RCC 7860 (cell line): ENCODE data around the gene VSTM2B.

Experiments
- DNase-seq: peaks from one replicate; pipeline ENCODE4 v3.0.0-alpha.2; 2015; ENCODE audit warnings: low spot score
- FAIRE-seq: peaks from 2 replicates; lab custom pipeline; 2012; peaks lifted over from hg19 to GRCh38; lab: Jason Lieb, UNC

The VSTM2B gene

DNA sequence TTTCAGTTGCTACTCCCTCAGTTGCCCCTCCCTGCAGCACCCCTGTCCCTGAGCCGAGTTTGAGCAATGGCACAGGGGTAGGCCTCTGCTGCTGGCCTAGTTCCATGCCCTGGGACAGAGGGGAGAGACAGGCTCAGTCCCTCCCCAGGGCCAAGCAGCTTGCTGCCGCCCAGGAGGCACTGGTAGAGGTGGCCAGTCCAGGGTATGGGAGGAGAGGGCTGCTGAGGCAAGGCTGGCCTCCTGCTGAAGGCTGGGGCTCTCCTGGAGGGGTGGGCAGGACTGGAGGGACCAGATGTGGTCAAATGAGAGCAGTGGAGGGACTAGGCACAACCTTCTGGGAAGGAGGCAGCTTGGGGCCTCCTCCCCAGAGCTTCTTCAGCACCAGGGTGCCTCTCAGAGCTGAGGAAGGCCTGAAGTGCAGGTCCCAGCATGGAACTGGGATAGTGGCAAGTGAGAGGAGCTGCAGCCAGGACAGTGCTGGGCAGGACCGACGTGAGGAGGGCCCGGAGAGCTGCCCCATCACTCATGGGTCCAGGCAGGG is 29.8 kb upstream of the VSTM2B start:
- no peak for FAIRE-seq
- no peak for DNase-seq

DNA sequence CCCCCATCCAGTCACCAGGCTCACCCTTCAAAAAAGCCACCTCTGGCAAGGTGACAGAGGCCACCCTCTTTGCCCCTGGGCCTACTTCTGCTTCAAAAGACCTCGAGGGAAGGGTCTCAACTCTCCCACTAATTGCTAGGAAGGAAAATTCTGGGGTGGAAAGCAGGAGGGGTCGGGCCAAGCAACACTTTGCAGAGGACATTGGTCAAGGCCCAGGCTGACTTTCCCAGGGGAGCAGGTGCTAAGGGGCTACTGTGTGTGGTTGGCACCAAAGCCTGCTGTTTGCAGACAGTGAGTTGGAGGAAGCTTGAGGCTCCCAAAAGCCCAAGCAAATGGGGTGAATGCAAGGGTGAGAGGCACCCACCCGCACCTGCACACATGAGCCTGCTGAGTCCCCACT is 28.6 kb upstream of the VSTM2B start:
- DNase-seq (no peak), FAIRE-seq (no peak)

DNA sequence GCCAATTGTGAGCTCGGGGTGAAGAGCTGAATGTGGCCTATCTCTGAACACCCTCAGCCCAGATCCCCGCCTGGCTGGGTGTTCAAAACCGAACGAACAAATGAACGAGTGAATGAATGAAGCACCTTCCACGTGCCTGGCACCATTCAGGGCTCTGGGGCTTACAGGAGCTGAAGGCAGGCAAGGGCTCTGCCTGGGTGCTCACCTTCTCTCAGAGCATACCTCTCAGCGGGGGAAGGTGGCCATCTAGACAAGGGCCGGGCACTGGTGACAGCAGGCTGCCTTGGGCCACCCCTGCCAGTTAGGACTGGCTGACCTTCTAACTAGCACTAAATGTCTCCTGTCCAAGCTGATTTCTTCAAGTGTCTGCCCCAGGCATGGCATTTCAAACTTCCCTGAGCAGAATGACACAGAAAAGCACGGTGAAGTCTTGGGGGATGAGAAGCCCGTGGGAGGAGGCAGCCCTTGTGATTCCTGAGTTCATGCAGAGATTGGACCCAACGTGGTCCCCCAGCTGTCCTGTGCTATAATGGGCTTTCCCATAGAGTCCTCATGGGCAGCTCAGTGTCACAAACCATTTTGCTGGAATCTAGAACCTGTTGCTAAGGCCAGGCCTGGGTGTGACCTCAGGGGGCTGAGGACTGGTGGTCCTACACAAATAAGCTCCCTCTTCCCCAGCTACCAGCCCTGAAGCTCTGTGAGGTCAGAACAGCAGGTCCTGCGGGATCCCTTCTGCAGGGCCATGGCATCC is 27.9 kb upstream of the VSTM2B start:
- FAIRE-seq (no peak), DNase-seq (no peak)

DNA sequence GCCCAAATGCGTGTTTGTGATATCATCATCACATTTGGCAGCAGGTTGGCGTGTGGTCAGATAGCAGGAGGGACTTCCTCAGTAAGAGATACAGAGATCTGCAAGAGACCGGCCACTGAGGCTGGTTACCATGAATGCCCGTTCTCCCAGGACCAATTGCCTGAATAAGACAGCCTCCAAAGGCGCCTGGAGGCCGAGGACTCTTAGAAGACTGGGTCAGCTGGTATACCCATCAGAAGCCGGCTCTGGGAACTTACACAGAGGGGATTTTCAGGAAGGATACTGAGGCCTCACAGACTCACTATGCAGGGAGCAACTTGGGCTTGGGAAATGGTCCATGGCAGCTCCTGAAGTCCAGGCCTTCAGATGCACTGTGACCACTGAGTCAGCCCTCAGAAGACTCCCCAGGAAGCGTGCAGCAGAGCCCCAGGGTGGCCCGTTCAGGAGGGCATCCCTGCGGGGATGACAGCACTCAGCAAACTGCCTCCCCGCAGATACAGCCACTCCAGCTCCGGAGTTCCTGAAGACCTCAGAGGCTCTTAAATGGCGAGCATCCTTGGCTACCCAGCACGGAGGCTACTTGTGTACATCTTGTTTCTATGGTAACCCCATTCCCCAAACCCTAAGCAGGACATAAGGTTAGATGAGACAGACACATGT is 26.4 kb upstream of the VSTM2B start:
- FAIRE-seq = no peak
- DNase-seq = no peak

DNA sequence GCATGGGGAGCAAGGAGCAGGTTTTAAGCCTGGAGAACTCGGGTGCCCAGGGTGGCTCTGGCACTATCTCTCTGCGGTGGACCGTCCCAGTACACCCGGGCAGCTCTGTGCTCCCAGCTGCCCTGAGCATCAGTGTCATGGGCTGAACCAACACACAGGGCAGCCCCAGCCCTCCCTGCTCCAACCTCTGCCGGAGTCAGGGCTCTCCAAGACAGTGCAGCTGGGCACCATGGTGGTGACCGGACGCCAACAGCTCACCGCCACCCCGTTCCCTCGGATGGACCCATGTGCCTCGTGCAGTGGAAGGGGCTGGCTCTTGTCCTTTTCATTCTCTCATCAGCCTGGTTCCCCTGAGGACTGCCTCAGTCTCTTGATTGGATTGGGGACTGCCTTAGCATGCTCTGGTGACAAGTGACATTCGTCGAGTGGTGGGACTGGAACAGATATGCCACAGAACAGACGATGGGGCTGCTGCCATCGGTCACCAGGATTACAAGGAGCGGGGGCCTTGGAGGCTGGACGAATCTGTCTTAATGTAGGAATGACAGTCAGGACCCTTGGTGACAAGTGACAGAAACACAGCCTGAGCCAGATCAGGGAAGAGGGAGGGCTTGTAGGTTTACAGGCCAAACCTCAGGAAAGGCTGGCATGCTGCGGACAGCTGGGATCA is 25.7 kb upstream of the VSTM2B start:
- FAIRE-seq (no peak), DNase-seq (no peak)

DNA sequence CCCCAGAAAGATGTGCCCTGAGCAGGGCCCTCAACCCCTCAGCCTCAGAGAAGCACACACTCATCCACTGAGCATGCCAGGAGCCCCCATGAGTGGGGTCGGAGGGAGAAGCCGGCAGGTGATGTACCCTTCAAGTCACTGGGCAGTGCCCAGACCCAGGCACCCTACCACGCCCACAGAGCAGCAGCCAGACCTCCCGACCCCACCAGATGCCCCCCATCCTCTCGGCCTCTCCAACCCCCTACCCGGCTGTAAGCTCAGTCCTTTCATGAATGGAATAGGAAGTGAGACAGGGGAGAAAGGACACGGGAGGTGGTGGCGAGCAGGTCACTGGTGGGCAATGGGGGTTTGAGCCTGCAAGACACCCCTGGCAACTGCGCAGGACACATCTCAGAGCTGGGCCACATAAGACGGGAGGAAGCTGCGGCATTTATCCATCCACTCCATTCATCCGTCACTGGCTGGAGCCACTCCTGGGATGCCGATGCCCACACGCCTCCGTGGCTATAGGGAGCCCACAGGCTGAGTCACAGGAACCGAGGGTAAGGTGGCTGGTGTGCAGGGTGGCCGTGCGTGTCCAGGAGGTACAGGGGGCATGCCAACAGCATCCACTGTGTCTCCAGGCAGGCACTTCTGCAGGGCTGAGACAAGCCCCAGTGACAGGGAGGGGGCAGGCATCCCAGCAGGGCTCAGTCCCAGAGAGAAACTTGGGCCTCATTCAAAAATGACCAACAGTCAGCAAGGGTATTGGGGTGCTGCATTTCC is 23.8 kb upstream of the VSTM2B start:
- no peak for FAIRE-seq

DNA sequence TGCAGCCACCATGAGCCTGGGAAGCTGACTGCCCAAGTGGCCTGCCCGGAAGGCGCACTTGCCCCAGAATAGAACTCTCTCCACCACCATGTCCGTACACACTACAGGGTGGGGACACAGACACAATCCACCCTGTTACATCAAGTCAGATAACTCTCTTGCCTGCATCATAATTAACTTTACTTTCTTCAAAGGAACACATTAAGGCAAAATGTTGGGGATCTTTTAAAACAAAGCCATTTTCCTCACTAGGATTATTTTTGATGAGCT is 23.3 kb upstream of the VSTM2B start:
- no peak for DNase-seq
- FAIRE-seq = no peak

More for the DNA sequence above, 23.8 kb upstream of the VSTM2B start:
- DNase-seq = no peak

DNA sequence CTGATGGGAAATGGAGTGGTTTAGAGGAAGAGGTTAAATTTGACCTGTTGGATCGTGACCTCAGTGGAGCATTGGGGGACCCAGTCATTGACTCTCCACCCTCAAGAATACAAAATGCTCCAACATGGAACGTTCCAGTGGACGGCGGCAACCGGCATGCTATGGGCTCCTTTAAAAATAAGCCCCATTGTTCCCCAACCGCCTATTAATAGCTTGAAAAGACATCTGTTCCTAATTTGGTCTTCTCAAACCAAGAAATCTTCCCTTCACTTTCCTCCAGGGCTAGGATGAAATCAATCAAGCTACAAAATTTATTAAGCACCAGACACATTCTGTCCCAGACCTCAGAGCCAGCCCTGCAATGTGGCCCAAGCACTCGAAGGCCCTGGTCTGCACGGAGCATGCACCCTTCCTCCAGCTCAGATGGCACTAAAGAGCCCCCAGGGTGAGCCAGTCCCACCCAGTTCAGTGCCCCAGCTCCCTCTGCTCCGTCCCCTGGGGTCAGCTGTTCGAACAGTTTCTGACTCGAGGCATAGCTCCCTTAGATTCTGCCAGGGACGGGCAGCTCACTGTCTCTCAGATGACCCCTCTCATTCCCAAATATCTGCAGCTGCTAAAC is 22.5 kb upstream of the VSTM2B start:
- DNase-seq = no peak
- FAIRE-seq = no peak

DNA sequence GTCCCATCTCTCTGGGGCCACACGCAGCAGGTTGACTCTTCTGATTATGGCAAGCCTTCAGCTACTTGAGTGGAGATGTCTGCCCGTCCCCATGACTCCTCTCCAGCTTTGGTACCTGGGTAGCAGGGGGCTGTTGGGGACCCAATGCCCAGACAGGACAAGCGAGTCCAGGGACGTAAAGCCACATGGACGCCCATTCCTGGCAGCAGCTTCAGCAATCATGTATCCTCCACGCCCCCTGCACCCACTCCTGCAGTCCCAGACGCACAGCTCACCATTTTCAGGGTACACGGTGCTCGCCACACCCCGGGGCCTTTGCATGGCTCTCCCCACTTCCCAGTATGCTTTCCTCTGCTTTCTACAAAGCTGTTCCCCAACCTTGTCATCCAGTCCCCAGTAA is 22.0 kb upstream of the VSTM2B start:
- no peak for DNase-seq
- no peak for FAIRE-seq

DNA sequence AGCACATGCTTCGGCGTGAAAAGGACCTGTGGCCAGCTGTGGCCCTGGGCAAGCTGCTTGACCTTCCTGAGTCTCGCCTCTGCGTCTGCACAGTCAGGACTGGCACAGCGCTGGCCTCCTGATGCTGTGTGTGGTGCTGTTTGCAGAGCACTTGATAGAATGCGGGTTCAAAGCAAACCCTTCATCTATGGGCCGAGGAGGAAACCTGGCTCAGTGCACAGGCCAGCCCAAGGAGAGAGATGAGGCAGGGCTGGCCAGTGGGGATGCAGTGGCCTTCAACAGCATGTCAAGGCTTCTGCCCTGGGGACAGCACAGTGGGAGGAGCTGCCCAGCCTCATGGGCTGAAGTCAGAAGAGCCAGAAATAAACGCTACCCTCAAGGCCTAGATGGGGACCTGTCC is 21.3 kb upstream of the VSTM2B start:
- no peak for DNase-seq
- no peak for FAIRE-seq

DNA sequence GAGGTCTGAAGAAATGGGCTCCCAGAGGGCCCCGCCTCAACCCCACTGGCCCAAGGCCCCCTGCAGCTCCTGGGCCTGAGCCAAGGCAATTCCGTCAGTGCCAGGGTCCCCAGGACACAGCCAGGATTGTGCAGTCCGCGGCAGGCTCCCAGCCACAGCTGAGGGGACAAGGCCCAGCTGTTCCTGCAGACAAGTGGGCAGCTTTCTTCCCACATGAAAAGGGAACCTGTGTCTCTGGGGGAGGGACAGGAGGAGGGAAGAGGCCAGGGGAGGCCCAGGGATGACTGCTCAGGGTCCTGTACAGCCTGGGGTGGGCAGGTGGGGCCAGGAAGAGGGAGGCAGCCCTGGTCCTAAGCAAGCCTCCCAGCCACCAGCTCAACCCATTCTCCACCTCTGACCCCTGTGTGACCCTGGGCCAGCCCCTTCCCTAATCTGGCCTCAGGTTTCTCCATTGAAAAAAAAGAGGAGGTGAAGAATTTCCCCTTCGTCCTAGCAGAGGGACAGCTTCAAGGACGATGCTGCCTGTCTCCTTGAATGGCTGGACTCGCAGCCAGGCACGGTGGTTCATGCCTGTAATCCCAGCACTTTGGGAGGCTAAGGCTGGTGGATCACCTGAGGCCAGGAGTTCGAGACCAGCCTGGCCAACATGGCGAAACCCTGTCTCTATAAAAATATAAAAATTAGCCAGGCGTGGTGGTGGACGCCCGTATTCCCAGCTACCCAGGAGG is 20.5 kb upstream of the VSTM2B start:
- FAIRE-seq (no peak), DNase-seq (no peak)

DNA sequence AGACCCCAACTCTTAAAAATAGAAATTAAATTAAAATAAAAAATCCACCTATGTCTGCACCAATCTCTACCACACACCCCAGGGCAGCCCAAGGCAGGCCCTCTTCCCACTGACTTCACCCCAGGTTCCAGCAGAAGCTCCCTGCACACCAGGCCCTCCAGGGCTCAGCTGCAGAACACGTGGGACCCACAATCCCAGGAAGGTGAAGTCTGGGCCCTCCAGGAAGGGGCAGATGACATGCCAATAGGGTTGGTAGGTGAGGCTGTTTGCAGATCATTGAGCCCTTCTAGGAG is 19.2 kb upstream of the VSTM2B start:
- FAIRE-seq (no peak), DNase-seq (no peak)

DNA sequence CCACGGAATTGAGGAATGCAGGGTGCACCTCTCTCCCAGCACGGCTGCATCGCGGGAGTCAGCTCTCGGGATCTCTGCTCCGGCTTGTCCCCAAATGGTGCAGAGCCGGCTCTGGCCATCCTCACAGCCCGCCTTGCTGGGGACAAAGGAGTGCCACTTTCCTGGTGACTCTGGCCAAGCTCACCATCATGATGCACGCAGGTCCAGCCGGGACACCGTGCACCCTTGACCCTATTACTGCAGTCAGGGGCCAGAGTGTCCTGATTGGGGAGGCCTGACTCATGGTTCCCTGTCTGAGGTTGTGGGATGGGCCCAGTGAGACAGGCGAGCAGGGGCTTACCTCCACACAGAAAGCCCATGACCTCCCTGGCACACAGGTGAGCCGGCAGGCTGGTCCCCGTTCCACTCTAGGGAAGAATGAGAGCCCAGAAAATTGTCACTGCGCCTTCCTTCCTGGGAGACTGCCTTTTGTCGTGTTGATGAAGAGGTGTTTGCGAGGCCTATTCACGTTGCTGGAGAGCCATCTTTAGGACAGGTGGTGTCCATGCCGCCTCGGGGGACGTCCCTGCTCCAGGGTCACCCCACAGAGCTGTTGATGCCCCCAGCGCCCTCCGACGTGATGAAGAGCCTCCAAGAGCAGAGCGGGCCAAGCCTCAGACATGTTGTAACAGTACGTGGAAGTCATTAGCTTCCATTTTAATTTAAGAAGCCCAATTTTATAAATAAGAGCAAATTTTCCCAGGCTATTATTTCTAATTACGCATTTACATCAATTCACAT is 18.5 kb upstream of the VSTM2B start:
- DNase-seq (no peak), FAIRE-seq (no peak)

DNA sequence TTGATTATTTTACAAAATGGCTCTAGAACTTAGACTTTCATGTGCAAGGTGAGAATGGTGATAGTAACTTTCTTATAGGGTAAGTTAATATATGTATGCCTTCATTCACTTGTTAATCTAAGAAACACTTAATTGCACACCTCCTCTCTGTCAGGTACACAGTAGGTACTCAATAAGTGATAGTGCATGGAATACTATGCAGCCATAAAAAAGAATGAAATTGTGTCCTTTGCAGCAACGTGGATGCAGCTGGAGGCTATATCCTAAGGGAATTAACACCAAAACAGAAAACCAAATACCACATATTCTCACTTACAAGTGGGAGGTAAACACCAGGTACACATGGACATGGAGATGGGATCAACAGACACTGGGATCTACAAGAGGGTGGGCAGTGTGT is 17.6 kb upstream of the VSTM2B start:
- FAIRE-seq = no peak
- no peak for DNase-seq

DNA sequence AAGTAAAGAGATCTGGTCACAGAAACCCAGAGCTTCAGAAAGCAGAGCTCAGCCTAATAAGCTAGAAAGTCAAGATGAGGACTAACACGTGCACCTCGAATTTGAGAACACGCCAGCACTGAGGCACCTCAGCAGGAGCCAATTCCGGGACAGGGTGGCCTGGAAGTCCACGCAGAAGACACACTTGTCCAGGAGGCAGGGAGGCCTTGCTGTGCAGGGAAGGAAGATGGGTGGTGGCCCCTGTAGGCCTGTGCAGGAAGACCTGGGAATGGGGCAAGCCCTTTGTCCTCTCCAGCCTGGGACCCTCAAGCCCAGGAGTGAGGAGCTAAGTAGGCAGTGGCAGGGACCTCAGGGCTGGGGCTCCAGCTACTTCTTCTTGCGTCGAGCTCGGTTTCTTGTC is 16.3 kb upstream of the VSTM2B start:
- DNase-seq (no peak), FAIRE-seq (no peak)

DNA sequence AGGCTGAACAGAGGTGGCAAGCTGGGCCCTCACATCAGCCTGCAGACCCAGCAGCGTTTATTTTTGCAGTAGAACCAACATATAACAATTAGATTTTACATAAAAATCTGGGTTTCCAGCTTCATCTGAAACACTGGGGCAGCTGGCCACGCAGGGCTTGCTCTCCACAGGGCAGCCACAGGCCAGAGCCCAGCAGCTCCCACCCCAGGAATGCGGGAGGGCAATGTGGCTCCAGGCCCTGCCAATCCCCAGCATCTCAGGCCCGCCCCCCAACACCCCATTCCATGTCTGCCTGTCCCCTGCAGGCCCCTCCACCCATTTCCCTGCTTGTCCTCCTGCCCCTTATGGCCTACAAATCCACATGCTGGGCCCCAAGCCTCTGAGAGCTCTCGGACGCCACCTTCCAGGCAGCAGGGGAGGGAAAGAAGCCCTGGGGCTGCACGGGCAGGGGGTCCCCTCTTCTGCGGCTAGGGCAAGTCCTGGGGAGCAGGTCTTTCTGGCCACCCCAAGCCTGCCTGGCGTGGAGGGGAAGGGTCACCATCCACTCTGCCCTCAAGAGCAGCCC is 15.0 kb upstream of the VSTM2B start:
- no peak for DNase-seq
- no peak for FAIRE-seq

DNA sequence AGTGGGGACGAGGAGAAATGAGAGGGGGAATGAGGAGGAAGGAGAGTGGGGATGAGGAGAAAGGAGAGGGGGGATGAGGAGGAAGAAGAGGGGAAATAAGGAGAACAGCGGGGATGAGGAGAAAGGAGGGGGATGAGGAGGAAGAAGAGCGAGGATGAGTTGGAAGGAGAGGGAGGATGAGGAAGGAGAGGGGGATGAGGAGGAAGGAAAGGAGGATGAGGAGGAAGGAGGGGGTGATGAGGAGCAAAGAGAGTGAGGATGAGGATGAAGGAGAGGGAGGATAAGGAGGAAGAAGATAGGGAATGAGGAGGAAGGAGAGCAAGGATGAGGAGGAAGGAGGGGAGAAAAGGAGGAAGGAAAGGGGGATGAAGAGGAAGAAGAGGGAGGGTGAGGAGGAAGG is 14.0 kb upstream of the VSTM2B start:
- FAIRE-seq (no peak), DNase-seq (no peak)

DNA sequence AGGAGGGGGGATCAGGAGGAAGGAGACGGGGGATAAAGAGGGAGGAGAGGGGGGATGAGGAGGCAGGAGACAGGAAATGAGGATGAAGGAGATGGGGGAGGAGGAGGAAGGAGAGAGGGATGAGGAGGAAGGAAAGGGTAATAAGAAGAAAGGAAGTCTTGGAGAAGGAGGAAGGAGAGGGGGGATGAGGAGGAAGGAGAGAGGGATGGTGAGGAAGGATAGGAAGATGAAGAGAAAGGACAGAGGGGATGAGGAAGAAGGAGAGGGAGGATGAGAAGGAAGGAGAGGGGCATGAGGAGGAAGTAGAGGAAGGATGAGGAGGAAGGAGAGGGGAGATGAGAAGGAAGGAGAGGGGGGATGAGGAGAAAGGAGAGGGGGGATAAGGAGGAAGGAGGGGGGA is 13.0 kb upstream of the VSTM2B start:
- FAIRE-seq (no peak), DNase-seq (no peak)

DNA sequence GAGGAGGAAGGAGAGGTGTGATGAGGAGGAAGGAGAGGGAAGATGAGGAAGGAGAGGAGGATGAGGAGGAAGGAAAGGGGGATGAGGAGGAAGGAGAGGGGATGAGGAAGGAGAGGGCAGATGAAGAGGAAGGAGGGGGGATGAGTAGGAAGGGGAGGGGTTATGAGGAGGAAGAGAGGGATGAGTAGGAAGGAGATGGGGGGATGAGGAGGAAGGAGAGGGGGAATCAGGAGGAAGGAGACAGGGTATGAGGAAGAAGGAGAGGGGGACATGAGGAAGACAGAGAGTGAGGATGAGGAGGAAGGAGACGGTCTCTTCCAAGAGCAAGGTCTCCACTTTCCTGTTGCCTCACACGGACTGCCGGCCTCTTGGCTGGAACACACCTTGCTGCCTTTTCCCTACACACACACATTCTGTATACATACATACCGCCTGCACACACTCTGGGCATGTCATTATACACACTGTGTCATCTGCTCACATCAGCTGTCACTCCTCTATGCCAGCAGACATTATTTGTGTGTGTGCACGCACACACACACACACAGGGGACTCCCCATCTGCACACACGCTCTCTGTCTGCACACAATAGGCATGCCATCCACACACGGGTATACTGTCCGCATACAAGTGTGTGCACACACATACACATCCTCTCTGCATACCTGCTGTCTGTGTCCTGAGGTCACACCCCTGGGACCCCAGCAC is 11.1 kb upstream of the VSTM2B start:
- DNase-seq (no peak), FAIRE-seq (no peak)
